HFFc6 (cell line): ENCODE measurements around the gene KIF7. TPM values are rescaled to one million over a fixed set of nuclear protein-coding genes. Genes with fewer than 3 reads are reported as not detected.
A peak's percentile ranks its signal among the peaks of the same experiment; 100 is the strongest.

Experiments
- DNase-seq: peaks from one replicate; pipeline ENCODE4 v3.0.0-alpha.2; 2018
- H3K27ac Mint-ChIP-seq: 2 replicates; pipeline ENCODE4 v1.8.0; 2020; ENCODE audit warnings: mild to moderate bottlenecking, mixed read lengths
- H3K27me3 Mint-ChIP-seq: 2 replicates; pipeline ENCODE4 v1.8.0; 2021; ENCODE audit warnings: mild to moderate bottlenecking, moderate library complexity, mixed read lengths; ENCODE audit not compliant: insufficient read depth
- H3K36me3 Mint-ChIP-seq: 2 replicates; pipeline ENCODE4 v1.8.0; 2021; ENCODE audit warnings: low read depth, mixed read lengths
- H3K4me1 Mint-ChIP-seq: 2 replicates; pipeline ENCODE4 v1.8.0; 2020; ENCODE audit warnings: low read depth, mixed read lengths
- H3K4me3 Mint-ChIP-seq: 2 replicates; pipeline ENCODE4 v1.8.0; 2020; ENCODE audit warnings: mild to moderate bottlenecking, moderate library complexity, mixed read lengths
- H3K9me3 Mint-ChIP-seq: 2 replicates; pipeline ENCODE4 v1.8.0; 2020; ENCODE audit warnings: mild to moderate bottlenecking, mixed read lengths
- total RNA-seq, 6 experiments: library from RNA; stranded (reverse); fragmentation: NEBNext Ultra II Directional; extraction: Animal tissue kit (Norgen Biotek cat#: 25700); gene quantifications; 2 replicates in 1 of 6; 3 replicates in 5 of 6; pipeline ENCODE4 v1.2.3, GENCODE V29; 2021
- TF ChIP-seq, protein P1 (sequence below): fragments of 200-600 bp; sonication (generic); IDR thresholded peaks from 2 replicates; pipeline ENCODE4 v1.5.0; 2021; ENCODE audit warnings: antibody characterized with exemption, mild to moderate bottlenecking

The KIF7 gene
- total RNA-seq, 6 experiments from 2014 or later = 21.9 to 27.3 (median 24.5) TPM

- no peak for DNase-seq
- Mint-ChIP-seq H3K27ac (no peak overlapping the region), H3K36me3 (peaks cover 8% of the 10 kb centered on the region), H3K4me3 (no peak overlapping the region), H3K4me1 (peaks cover 37% of the 10 kb centered on the region), H3K9me3 (no peaks in the 10 kb centered on the region), H3K27me3 (peaks cover 5% of the 10 kb centered on the region)
- TF ChIP-seq, protein P1, sequence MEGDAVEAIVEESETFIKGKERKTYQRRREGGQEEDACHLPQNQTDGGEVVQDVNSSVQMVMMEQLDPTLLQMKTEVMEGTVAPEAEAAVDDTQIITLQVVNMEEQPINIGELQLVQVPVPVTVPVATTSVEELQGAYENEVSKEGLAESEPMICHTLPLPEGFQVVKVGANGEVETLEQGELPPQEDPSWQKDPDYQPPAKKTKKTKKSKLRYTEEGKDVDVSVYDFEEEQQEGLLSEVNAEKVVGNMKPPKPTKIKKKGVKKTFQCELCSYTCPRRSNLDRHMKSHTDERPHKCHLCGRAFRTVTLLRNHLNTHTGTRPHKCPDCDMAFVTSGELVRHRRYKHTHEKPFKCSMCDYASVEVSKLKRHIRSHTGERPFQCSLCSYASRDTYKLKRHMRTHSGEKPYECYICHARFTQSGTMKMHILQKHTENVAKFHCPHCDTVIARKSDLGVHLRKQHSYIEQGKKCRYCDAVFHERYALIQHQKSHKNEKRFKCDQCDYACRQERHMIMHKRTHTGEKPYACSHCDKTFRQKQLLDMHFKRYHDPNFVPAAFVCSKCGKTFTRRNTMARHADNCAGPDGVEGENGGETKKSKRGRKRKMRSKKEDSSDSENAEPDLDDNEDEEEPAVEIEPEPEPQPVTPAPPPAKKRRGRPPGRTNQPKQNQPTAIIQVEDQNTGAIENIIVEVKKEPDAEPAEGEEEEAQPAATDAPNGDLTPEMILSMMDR = no peak
Observed at GRCh38 chr15:89652131-89652530, 3.1 kb downstream of the KIF7 start.

DNA sequence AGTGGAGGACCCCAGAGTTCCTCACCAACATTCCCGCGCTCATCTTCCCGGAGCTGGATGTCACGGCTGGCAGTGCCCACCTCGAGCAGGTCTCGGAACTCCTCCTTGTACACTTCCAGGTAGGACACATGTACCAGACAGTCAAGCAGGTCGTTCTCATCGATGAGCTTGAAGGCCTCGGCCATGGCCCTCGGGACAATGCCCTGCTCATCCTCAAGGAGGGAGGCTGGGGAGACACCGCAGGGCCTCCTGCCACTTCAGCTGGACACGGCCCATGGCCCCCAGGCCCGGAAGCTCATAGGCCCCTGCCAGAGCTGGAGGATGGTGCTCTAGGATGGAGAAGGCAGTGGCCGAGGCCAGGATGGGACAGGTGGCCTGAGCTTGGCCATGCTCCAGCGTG, 5.6 kb downstream of the KIF7 start:
- no peak for DNase-seq
- Mint-ChIP-seq H3K4me1 (peaks cover 18% of the 10 kb centered on the region), H3K4me3 (no peak overlapping the region), H3K9me3 (no peaks in the 10 kb centered on the region), H3K27me3 (peaks cover 7% of the 10 kb centered on the region), H3K36me3 (peaks cover 15% of the 10 kb centered on the region), H3K27ac (no peak overlapping the region)
- TF ChIP-seq, protein P1 = no peak

DNA sequence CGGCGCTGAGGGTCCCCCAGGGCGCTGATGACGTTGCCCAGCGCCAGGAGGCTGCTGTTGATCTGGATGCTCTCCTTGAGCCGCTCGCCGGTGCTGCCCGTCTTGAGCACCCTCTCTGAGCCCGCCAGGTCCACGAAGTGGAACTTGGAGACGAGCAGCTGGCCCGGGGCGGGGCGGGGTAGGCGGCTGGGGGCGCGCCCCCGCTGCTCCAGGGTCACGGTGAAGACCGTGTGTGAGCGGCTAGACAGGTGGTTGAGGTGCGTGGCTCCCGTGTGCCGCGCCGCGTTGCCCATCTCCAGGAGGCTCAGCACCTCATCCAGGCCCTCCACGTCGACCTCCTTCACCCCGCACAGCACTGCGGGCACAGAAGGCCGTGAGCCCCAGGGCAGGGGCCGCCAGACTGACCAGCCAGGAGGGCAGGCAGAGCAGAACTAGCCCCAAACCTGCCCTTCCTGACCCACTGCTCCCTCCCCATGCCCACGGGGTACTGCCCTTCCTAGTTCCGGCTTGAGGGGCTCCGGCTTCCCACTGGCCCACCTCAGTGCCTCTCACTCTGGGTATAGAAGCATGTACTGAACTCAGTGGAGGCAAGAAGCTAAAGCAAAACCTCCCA, 6.1 kb downstream of the KIF7 start:
- Mint-ChIP-seq H3K9me3 (no peaks in the 10 kb centered on the region), H3K27me3 (peaks cover 5% of the 10 kb centered on the region), H3K36me3 (peaks cover 19% of the 10 kb centered on the region), H3K4me3 (no peak overlapping the region), H3K27ac (no peak overlapping the region), H3K4me1 (peaks cover 12% of the 10 kb centered on the region)
- TF ChIP-seq, protein P1 = no peak
- DNase-seq = no peak

DNA sequence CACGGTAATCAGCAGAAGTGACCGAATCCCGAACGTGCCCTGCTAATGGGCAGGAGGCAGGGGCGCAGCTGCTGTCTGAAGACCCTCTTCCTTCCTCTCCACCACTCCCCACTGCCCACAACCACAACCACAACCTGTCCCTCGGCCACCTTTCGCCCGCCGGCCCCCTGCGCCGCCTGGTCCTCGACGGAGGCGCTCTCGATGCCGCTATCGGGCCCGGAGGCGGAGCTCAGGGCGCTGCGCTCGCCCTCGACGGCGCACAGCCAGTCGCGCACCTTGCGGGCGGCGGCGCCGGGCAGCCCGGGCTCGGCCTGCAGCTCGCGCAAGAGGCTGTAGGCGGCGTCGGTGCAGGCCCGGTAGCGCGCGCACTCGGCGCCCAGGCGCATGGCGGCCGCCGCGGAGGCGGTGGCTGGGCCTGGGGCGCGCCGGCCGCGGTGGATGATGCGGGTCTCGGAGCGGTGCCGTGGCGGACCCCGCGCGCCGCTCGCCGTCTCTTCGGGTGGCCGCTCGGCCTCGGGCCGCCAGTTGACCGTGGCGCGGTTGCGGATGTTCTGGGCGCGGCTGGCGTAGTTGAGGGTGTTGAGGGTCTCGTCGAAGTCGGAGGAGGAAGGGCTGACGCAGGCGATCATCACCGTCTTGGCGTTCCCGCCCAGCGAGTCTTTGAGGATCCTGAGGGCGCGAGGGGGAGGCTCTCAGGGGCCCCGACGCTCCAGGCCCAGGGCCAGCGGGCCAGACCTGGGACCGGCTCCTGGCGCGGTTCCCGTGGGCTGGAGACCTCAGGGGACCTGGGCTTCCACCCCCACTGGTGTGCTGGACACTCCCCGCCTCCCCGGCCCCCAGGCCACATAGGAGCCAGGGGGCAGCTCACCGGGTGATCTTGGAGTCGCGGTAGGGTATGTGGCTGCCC, 6.9 kb downstream of the KIF7 start:
- no peak for DNase-seq
- Mint-ChIP-seq H3K27me3 (peaks cover 3% of the 10 kb centered on the region), H3K9me3 (no peaks in the 10 kb centered on the region), H3K4me1 (peaks cover 5% of the 10 kb centered on the region), H3K36me3 (peaks cover 25% of the 10 kb centered on the region), H3K4me3 (no peak overlapping the region), H3K27ac (no peak overlapping the region)
- TF ChIP-seq, protein P1 = no peak

DNA sequence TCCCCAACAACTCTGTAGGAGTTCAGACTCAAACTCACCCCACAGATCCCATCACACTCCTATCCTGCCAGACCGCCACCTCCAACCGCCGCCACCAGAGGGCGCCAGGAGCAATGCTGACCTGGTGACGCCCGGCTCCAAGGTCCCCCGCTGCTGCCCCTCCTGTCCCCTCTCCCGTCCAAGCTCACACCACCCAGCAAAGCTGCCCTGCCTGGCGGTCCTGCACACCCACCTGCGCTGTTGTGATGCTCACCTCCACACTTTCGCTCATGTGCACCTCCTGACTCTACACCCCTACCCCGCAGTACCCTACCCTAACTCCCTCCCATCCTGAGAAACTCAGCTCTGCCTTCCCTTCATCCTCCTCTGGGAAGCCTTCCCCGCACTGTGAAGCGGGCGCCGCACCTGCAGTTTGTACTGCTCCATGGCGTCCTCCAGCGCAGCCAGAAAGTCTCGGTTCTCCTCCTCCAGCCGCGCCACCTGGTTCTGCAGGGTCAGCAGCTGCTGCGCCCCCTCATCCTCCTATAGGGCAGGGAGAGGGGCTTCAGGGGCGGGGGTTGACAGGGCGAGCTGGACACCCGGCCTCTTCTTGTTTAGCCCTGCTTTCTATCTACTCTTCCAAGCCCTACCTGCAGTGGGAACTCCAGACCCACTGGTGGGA, 7.9 kb downstream of the KIF7 start:
- Mint-ChIP-seq H3K27me3 (peaks cover 3% of the 10 kb centered on the region), H3K4me3 (no peak overlapping the region), H3K36me3 (peaks cover 23% of the 10 kb centered on the region), H3K9me3 (no peaks in the 10 kb centered on the region), H3K4me1 (no peaks in the 10 kb centered on the region), H3K27ac (no peak overlapping the region)
- DNase-seq = peak; percentile 31
- TF ChIP-seq, protein P1 = peak; percentile 91
